Measurements from ENCODE around the gene RASGRP4. TPM values are rescaled to one million over a fixed set of nuclear protein-coding genes. Genes with fewer than 3 reads are reported as not detected.
"Not testable (repeated sequence)": the region's sequence is repeated elsewhere in the genome, so short reads cannot be mapped to it uniquely, and the experiment has no call there.

Gene RASGRP4
- total RNA-seq, 1 donor from 2014 or later = 1.0 TPM

DNA sequence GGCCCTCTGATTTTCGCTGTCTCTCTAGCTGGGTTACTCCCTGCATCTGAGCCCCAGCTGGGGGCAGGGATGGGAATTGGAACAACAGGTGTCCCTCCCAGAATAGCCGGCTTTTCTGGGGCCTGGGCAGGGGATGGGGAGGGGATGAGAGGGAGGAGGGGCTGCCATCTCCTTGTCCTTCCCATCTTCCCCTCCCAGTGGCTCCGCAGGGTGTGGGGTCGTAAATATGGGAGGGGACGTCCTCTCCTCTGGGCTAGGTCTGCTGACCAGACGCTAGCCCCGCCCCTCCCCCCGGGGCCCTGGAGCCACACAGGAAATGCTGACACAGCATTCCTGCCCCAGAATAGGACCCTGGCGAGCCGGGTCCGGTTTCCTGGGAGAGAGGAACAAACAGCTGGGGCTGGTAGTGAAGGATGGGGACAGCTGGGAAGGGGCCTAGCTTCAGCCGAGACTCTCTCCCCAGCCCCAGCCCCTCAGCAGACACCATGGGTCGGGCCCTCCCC lies 8.6 kb upstream of the RASGRP4 start:
- H3K4me3 ChIP-seq (ENCODE audit: low read length in 3 of 3) = peak overlapping the region; percentile 90 to 97 (median 91)

DNA sequence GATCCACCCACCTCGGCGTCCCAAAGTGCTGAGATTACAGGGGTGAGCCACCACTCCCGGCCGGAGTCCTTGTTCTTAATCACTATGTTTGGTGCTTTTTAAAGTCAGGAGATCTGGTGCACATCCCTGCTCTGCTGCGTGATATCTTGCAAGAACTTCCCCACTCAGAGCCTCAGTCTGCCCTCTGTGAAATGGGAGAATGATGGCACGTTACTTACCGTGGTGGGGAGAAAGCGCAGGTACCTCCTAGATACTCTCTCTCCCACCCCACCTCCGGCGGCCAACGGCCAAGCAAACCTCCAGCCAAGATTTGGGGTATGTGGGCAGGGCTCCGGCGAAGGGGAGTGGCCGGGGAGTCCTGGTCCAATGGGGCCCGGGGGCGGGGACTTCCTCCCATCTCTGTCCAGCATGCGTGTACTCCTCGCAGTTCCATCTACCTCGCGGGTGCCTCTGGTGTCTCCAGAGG lies 7.3 kb upstream of the RASGRP4 start, which contains the start of gene RYR1:
RYR1 (plus strand) TSS at position 424 of the 466 bp plus-strand sequence. CDS start 139 bp downstream, outside the sequence.
- Histone ChIP-seq H3K27me3 (ENCODE audit: control insufficient read depth in 3 of 3, insufficient read depth in 3 of 3, low read length in 3 of 3) (peaks cover 0 to 4% (median 0%) of the 10 kb centered on the region in 3 donors), H3K9ac (ENCODE audit: low read depth in 1 of 3, low read length in 3 of 3) (peak within 1 kb of the TSS; percentile 91 to 100 (median 100)), H3K36me3 (ENCODE audit: control insufficient read depth in 3 of 3, insufficient read depth in 3 of 3, low read length in 3 of 3) (peaks cover 0 to 4% (median 4%) of the 10 kb centered on the region in 3 donors), H3K27ac (ENCODE audit: low read depth, low read length) (peak within 1 kb of the TSS; percentile 100), H3K4me1 (ENCODE audit: control insufficient read depth in 3 of 3, insufficient read depth in 3 of 3, low read length in 3 of 3) (peaks cover 20 to 34% (median 25%) of the 10 kb centered on the region in 3 donors), H3K9me3 (ENCODE audit: control insufficient read depth in 3 of 3, low read length in 3 of 3) (no peaks in the 10 kb centered on the region), H3K4me3 (ENCODE audit: low read length in 3 of 3) (peak within 1 kb of the TSS; percentile 90 to 97 (median 91))

More for the DNA sequence above, 8.6 kb upstream of the RASGRP4 start:
- peaks cover 0 to 4% (median 0%) of the 10 kb centered on the region in 3 donors for H3K27me3 ChIP-seq (ENCODE audit: control insufficient read depth in 3 of 3, insufficient read depth in 3 of 3, low read length in 3 of 3)
- H3K9ac ChIP-seq (ENCODE audit: low read depth in 1 of 3, low read length in 3 of 3) = peak overlapping the region; percentile 91 to 100 (median 100)
- H3K4me1 ChIP-seq (ENCODE audit: control insufficient read depth in 3 of 3, insufficient read depth in 3 of 3, low read length in 3 of 3) = peaks cover 25 to 46% (median 33%) of the 10 kb centered on the region in 3 donors
- H3K9me3 ChIP-seq (ENCODE audit: control insufficient read depth in 3 of 3, low read length in 3 of 3) = no peaks in the 10 kb centered on the region
- peaks cover 4% of the 10 kb centered on the region in 3 donors for H3K36me3 ChIP-seq (ENCODE audit: control insufficient read depth in 3 of 3, insufficient read depth in 3 of 3, low read length in 3 of 3)
- H3K27ac ChIP-seq (ENCODE audit: low read depth, low read length) = peak overlapping the region; percentile 100

DNA sequence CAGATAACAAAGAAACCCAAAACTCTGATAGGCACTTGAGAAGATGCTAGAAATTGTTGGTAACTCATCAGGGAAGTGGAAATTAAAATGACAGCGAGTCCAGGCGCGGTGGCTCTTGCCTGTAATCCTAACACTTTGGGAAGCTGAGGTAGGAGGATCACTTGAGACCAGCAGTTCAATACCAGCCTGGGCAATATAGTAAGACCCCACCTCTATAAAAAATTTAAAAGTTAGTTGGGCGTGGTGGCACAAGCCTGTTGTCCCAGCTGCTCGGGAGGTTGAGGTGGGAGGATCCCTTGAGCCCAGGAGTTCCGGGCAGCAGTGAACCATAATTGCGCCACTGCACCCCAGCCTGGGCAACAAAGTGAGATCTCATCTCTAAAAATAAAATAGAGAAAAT lies 4.9 kb upstream of the RASGRP4 start:
- Histone ChIP-seq H3K4me3 (ENCODE audit: low read length in 3 of 3) (no peak overlapping the region), H3K9ac (ENCODE audit: low read depth in 1 of 3, low read length in 3 of 3) (peak overlapping the region in 1 of 3 donors; percentile 23), H3K4me1 (ENCODE audit: control insufficient read depth in 3 of 3, insufficient read depth in 3 of 3, low read length in 3 of 3) (peaks cover 6 to 16% (median 9%) of the 10 kb centered on the region in 3 donors), H3K27ac (ENCODE audit: low read depth, low read length) (peak overlapping the region; percentile 79), H3K9me3 (ENCODE audit: control insufficient read depth in 3 of 3, low read length in 3 of 3) (no peaks in the 10 kb centered on the region), H3K36me3 (ENCODE audit: control insufficient read depth in 3 of 3, insufficient read depth in 3 of 3, low read length in 3 of 3) (no peaks in the 10 kb centered on the region), H3K27me3 (ENCODE audit: control insufficient read depth in 3 of 3, insufficient read depth in 3 of 3, low read length in 3 of 3) (peaks cover 0 to 4% (median 0%) of the 10 kb centered on the region in 3 donors)

DNA sequence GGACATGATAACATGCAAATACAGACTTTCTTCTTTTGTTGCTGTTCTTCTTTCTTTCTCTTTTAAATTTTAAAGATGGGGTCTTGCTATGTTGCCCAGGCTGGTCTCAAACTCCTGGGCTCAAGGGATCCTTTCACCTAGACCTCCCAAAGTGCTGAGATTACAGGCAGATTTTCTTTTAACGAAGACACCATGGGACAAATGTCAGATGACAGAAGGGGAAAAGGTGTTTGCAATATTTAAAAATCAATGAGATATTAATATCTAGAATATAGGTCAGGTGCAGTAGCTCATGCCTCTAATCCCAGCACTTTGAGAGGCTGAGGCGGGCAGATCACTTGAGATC lies 3.8 kb upstream of the RASGRP4 start:
- Histone ChIP-seq H3K36me3 (ENCODE audit: control insufficient read depth in 3 of 3, insufficient read depth in 3 of 3, low read length in 3 of 3) (no peaks in the 10 kb centered on the region), H3K4me3 (ENCODE audit: low read length in 3 of 3) (no peak overlapping the region), H3K27ac (ENCODE audit: low read depth, low read length) (no peak overlapping the region), H3K27me3 (ENCODE audit: control insufficient read depth in 3 of 3, insufficient read depth in 3 of 3, low read length in 3 of 3) (peaks cover 0 to 4% (median 0%) of the 10 kb centered on the region in 3 donors), H3K9ac (ENCODE audit: low read depth in 1 of 3, low read length in 3 of 3) (no peak overlapping the region), H3K9me3 (ENCODE audit: control insufficient read depth in 3 of 3, low read length in 3 of 3) (no peaks in the 10 kb centered on the region), H3K4me1 (ENCODE audit: control insufficient read depth in 3 of 3, insufficient read depth in 3 of 3, low read length in 3 of 3) (peaks cover 6 to 16% (median 9%) of the 10 kb centered on the region in 3 donors)

DNA sequence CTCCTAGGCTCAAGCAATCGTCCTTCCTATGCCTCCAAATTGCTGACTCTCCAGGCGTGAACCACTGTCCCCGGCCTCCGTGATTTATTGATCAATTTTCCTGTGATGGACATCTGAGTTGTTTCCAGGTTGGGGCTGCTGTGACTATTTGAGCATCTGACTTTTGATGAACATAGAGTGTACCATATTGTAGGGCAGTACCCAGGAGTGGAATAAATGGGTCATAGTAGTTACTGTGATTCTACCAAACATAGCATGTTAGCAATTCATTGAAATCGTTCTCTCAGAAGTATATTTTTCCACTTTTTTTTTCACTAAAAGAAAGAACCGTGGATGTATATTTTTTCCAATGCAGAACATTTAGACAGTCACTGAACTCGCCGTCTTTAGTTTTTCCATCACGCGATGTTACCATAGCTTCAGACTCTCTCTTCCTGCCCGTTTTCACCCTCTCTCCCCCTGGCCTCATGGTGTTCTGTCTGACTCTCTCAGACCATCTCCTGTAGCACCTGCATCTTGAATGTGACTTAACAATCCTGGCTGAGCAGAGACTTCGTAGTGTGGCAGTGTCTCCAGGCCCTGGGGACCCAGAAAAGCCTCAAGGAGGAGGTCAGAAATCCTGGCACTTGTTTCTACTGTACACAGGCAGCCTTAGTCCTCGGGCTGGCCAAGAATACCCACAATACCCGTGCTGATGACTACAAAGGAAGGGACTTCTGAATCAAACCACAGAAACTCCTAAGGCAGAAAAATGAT lies 3.2 kb upstream of the RASGRP4 start:
- Histone ChIP-seq H3K27me3 (ENCODE audit: control insufficient read depth in 3 of 3, insufficient read depth in 3 of 3, low read length in 3 of 3) (peaks cover 0 to 3% (median 0%) of the 10 kb centered on the region in 3 donors), H3K9ac (ENCODE audit: low read depth in 1 of 3, low read length in 3 of 3) (no peak overlapping the region), H3K4me3 (ENCODE audit: low read length in 3 of 3) (no peak overlapping the region), H3K9me3 (ENCODE audit: control insufficient read depth in 3 of 3, low read length in 3 of 3) (no peaks in the 10 kb centered on the region), H3K36me3 (ENCODE audit: control insufficient read depth in 3 of 3, insufficient read depth in 3 of 3, low read length in 3 of 3) (no peaks in the 10 kb centered on the region), H3K27ac (ENCODE audit: low read depth, low read length) (no peak overlapping the region), H3K4me1 (ENCODE audit: control insufficient read depth in 3 of 3, insufficient read depth in 3 of 3, low read length in 3 of 3) (peaks cover 6 to 16% (median 9%) of the 10 kb centered on the region in 3 donors)

DNA sequence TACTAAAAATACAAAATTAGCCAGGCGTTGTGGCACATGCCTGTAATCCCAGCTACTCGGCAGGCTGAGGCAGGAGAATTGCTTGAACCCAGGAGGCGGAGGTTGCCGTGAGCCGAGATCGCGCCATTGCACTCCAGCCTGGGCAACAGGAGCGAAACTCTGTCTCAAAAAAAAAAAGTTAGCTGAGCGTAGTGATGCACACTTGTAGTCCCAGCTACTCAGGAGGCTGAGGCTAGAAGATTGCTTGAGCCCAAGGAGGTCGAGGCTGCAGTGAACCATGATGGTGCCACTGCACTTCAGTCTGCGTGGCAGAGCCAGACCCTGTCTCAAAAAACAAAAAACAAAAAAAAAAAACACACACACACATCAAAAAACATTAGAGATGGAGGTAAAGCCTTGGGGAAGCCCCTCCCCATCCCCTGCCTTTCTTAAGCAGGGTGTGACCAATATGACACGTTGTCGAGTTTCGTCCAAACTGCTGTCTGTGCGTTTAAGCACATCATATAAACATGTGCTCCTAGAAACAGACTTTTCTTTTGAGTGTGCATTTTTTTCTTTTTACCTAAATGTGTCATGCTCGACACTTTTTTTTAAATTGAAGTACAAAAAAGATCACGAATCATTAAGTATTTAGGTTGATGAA lies 1.1 kb upstream of the RASGRP4 start:
- not testable (repeated sequence) for H3K36me3 ChIP-seq (ENCODE audit: control insufficient read depth in 3 of 3, insufficient read depth in 3 of 3, low read length in 3 of 3); H3K4me1 ChIP-seq (ENCODE audit: control insufficient read depth in 3 of 3, insufficient read depth in 3 of 3, low read length in 3 of 3); H3K4me3 ChIP-seq (ENCODE audit: low read length in 3 of 3); H3K9ac ChIP-seq (ENCODE audit: low read depth in 1 of 3, low read length in 3 of 3); H3K27me3 ChIP-seq (ENCODE audit: control insufficient read depth in 3 of 3, insufficient read depth in 3 of 3, low read length in 3 of 3); H3K9me3 ChIP-seq (ENCODE audit: control insufficient read depth in 3 of 3, low read length in 3 of 3); H3K27ac ChIP-seq (ENCODE audit: low read depth, low read length)

DNA sequence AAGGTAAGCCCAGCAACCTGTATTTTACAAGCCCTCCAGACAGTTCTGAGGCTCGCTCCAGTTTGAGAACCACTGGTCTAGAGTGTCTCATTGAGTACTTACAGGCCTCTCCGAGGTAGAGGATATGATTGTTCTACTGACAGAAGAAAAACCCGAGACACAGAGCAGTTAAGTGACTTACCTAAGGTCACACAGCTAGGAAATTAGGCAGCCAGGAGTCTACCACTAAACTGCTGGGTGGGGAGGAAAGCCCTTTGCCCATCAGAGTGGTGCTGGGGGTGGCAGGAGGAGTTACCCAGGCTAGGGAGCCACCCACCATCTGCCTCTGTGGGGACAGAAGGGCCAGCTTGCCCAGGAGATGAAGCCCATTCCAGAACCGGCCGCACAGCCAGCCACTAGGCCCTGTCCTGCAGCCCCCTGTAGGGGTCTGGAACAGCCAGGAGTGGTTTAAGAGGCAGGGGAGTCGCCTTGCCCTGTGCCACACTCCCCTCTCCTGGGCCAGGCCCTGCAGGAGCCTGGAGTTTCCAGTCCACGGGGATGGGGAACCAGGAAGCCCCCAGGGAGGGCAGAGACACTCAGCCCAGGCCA lies 703 bp downstream of the RASGRP4 start:
- Histone ChIP-seq H3K36me3 (ENCODE audit: control insufficient read depth in 3 of 3, insufficient read depth in 3 of 3, low read length in 3 of 3) (no peaks in the 10 kb centered on the region), H3K9ac (ENCODE audit: low read depth in 1 of 3, low read length in 3 of 3) (no peak overlapping the region), H3K4me1 (ENCODE audit: control insufficient read depth in 3 of 3, insufficient read depth in 3 of 3, low read length in 3 of 3) (no peaks in the 10 kb centered on the region), H3K4me3 (ENCODE audit: low read length in 3 of 3) (no peak overlapping the region), H3K9me3 (ENCODE audit: control insufficient read depth in 3 of 3, low read length in 3 of 3) (no peaks in the 10 kb centered on the region), H3K27ac (ENCODE audit: low read depth, low read length) (no peak overlapping the region), H3K27me3 (ENCODE audit: control insufficient read depth in 3 of 3, insufficient read depth in 3 of 3, low read length in 3 of 3) (peaks cover 0 to 6% (median 0%) of the 10 kb centered on the region in 3 donors)

DNA sequence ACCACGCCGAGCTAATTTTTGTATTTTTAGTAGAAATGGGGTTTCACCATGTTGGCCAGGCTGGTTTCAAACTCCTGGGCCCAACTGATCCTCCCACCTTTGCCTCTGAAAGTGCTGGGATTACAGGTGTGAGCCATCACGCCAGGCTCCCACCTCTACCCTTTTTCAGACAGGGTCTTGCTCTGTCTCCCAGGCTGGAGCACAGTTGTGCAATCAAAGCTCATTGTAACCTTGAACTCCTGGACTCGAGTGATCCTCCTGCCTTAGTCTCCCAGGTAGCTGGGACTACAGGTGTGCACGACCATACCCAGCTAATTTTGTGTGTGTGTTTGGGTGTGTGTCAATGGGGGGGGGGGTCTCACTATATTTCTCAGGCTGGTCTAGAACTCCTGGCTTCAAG lies 1.7 kb downstream of the RASGRP4 start:
- no peak overlapping the region for H3K9ac ChIP-seq (ENCODE audit: low read depth in 1 of 3, low read length in 3 of 3)
- no peaks in the 10 kb centered on the region for H3K36me3 ChIP-seq (ENCODE audit: control insufficient read depth in 3 of 3, insufficient read depth in 3 of 3, low read length in 3 of 3)
- no peaks in the 10 kb centered on the region for H3K4me1 ChIP-seq (ENCODE audit: control insufficient read depth in 3 of 3, insufficient read depth in 3 of 3, low read length in 3 of 3)
- H3K4me3 ChIP-seq (ENCODE audit: low read length in 3 of 3) = no peak overlapping the region
- H3K27me3 ChIP-seq (ENCODE audit: control insufficient read depth in 3 of 3, insufficient read depth in 3 of 3, low read length in 3 of 3) = peaks cover 0 to 9% (median 3%) of the 10 kb centered on the region in 3 donors
- H3K9me3 ChIP-seq (ENCODE audit: control insufficient read depth in 3 of 3, low read length in 3 of 3) = no peaks in the 10 kb centered on the region
- no peak overlapping the region for H3K27ac ChIP-seq (ENCODE audit: low read depth, low read length)

DNA sequence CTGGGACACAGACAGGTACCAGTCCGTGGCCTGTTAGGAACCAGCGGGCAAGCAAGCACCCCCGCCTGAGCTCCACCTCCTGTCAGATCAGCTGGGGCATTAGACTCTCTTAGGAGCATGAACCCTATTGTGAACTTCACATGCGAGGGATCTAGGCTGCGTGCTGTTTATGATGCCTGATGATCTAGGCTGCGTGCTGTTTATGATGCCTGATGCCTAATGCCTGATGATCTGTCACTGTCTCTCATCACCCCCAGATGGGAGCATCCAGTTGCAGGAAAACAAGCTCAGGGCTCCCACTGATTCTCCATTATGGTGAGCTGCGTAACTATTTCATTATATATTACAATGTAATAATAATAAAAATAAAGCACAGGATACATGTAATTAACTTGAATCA lies 3.6 kb downstream of the RASGRP4 start:
- Histone ChIP-seq H3K36me3 (ENCODE audit: control insufficient read depth in 3 of 3, insufficient read depth in 3 of 3, low read length in 3 of 3) (no peaks in the 10 kb centered on the region), H3K27ac (ENCODE audit: low read depth, low read length) (no peak overlapping the region), H3K4me1 (ENCODE audit: control insufficient read depth in 3 of 3, insufficient read depth in 3 of 3, low read length in 3 of 3) (peaks cover 3 to 6% (median 5%) of the 10 kb centered on the region in 3 donors), H3K9me3 (ENCODE audit: control insufficient read depth in 3 of 3, low read length in 3 of 3) (no peaks in the 10 kb centered on the region), H3K27me3 (ENCODE audit: control insufficient read depth in 3 of 3, insufficient read depth in 3 of 3, low read length in 3 of 3) (peaks cover 0 to 9% (median 3%) of the 10 kb centered on the region in 3 donors), H3K4me3 (ENCODE audit: low read length in 3 of 3) (no peak overlapping the region), H3K9ac (ENCODE audit: low read depth in 1 of 3, low read length in 3 of 3) (no peak overlapping the region)

All from skeletal muscle tissue (tissue), 4 donors.